GM19455 (cell line): ENCODE measurements around the gene ANKRD13D.

Experiments used
- ATAC-seq: cut with Tn5 transposase; IDR thresholded peaks from one replicate; pipeline ENCODE4 v1.9.1; 2021; ENCODE audit not compliant: unreplicated experiment

ANKRD13D gene

DNA sequence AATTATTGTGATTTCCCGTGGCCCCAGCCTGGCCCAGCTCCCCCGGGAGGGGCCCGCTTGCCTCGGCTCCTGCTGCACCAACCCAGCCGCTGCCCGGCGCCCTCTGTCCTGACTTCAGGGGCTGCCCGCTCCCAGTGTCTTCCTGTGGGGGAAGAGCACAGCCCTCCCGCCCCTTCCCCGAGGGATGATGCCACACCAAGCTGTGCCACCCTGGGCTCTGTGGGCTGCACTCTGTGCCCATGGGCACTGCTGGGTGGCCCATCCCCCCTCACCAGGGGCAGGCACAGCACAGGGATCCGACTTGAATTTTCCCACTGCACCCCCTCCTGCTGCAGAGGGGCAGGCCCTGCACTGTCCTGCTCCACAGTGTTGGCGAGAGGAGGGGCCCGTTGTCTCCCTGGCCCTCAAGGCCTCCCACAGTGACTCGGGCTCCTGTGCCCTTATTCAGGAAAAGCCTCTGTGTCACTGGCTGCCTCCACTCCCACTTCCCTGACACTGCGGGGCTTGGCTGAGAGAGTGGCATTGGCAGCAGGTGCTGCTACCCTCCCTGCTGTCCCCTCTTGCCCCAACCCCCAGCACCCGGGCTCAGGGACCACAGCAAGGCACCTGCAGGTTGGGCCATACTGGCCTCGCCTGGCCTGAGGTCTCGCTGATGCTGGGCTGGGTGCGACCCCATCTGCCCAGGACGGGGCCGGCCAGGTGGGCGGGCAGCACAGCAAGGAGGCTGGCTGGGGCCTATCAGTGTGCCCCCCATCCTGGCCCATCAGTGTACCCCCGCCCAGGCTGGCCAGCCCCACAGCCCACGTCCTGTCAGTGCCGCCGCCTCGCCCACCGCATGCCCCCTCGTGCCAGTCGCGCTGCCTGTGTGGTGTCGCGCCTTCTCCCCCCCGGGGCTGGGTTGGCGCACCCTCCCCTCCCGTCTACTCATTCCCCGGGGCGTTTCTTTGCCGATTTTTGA is 3.3 kb upstream of the ANKRD13D start:
- ATAC-seq = no peak

DNA sequence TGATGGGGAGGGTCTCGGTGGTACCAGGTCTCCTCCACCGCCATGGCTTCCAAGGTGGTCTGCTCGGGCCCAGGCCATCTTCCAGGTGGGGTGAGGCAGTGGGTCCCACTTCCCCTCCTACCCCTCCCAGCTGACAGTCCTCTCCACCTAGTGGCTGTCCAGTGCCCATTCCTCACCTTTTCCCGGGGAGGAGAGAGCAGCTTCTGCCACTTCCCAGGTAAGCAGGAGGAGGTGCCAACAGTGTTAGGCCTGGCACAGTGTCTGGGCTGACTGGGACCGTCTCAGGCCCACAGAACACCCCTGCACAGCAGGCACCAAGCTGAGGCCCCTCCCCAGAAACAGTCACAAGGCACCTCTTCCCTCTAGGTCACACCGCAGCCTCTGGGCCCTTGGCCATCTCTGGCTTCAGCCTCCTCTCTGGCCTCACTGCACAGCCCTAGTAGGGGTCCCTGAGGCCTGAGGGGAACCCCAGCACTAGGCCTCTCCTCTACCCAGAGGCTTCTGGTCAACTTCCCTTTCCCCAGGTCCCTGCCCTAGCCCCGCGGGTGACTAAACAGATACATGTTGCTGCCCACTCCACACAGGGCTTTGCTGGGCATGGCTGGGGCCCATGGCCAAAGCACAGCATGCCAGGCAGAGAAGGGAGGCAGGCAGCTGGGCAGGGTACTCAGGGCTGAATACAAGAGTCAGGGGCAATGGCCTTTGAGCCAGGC is 2.3 kb upstream of the ANKRD13D start:
- no peak for ATAC-seq

DNA sequence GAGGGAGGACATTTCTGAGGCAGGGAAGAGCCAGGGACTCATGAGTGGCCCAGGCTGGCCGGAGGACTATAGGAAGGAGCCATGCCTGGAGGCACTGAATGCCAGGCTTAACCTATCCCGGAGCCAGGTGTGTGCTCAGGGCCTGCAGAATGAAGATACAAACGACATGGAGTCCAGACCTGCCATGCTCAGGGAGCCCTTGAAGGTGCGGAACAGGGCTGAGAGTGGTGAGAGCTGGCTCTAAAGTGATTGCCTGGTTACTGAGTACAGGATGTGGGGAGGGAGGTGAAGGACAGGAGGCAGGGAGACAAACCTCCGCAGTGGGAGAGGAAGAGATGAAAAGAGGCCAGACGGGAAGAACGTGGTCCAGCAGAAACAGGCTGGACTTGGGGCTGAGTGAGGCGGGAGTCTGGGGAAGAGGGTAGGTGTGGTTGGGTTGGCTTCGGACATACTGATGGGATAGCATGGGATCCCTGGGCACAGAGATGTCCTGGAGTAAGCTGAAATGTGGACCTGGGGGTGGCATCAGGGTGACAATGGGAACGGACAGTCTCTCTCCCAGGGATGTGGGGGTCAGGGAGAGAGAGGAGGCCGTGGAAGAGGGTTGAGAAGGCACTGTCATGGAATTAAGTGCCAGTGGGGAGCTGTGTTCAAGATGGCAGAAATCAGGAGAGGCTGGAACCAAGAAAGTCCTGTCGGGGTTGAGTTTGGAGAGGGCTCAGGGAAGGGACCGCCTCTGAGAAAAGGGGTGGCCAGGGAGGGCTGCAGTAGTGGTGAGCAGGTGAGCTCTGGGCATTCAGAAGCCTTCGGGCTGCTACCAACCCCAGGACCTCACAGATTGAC is 1.5 kb upstream of the ANKRD13D start:
- no peak for ATAC-seq

DNA sequence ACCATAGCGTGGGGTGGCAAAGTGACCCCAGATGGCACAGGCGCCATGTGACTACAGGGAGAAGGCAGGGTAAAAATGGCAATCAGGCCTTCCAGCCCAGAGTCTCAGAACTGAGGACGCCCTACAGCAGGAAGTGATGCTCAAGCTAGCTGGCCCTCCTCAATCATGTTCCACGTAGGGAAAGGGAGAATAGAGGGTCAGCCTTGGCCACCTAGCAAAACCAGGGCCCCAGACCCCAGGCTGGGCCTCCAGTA is 978 bp upstream of the ANKRD13D start:
- ATAC-seq = no peak

DNA sequence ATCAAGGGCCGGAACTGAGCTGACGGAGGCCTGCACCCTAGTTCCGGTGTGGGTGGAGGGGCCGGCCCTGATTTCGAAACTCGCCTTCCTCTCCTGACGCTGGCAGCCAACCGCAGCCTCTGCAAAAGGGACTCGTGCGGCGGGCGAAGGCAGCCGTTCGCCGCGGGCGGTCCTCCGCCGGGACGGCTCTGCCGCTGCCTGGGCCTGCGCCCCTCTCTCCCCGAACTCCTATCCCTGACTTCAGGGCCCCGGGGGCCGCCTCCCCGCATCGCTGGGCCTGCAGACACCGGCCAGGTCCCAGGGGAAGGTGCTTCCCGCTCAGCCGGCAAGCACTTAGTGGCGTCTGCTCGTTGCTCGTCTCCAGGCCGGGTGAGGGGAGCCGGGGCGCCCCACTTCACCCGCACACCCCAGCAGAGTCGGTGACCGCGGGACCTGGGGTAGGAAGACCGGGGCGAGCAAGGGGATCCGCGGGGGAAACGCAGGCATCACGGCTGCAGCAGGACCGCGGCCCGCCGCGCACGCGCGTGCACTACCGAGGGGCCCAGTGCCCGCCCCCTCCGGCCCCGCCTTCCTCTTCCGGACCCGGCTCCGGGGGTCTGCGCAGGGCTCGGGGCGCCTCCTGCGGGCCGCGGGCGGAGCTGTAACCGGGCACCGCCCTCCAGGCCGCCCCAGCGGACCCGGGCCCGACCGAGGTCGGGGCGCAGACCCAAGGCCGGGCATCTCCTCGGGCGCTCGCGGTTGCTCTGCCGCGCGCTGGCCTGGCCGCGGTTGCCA is 464 bp upstream of the ANKRD13D start:
- peak; percentile 58 for ATAC-seq

DNA sequence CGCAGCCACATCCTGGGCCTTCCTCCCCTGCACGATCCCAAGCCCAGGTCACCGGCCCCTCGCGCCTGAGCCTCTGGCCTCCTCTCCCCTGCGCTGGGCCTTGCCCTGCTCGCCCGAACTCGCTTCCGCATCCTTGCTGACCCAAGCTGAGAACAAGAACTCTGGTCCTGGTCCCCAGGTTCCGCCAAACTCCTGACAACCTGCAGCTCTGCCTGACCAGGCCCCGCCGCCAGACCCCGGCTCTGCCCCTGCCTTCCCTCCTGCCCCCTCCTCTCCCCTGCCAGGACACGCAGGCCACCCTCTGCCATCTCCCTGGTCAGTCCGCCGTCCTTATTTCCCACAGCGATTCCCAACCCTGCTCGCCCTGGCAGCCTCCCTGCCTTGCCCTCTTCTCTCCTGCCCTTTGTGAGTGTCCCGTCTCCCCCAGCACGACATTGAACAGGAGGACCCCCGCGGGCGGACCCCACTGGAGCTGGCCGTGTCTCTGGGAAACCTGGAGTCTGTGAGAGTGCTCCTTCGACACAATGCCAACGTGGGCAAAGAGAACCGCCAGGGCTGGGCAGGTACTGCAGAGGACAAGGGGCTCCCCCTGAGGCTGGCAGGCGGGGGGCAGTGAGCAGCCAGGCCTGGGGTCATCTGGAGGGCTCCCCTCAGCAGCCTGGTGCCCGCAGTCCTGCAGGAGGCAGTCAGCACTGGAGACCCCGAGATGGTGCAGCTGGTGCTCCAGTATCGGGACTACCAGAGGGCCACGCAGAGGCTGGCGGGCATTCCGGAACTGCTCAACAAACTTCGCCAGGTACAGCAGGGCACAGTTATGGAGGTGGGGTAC is 762 bp downstream of the ANKRD13D start:
- no peak for ATAC-seq

DNA sequence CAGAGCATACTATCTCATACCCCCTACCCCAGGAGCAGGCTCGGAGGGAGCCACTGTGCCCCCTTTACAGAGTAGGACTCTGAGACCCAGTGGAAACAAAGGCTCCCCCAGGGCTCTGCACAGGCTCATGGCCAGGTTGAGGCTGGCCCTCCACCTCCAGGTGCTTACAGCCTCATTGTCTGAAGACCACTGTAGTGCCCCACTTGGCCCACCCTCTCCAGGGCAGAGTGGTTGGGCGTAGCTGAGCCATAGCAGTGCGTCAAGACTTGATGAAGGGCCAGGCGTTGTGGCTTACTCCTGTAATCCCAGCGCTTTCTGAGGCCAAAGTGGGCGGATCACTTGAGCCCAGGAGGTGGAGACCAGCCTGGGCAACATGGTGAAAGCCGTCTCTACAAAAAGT is 1.7 kb downstream of the ANKRD13D start:
- ATAC-seq = no peak

DNA sequence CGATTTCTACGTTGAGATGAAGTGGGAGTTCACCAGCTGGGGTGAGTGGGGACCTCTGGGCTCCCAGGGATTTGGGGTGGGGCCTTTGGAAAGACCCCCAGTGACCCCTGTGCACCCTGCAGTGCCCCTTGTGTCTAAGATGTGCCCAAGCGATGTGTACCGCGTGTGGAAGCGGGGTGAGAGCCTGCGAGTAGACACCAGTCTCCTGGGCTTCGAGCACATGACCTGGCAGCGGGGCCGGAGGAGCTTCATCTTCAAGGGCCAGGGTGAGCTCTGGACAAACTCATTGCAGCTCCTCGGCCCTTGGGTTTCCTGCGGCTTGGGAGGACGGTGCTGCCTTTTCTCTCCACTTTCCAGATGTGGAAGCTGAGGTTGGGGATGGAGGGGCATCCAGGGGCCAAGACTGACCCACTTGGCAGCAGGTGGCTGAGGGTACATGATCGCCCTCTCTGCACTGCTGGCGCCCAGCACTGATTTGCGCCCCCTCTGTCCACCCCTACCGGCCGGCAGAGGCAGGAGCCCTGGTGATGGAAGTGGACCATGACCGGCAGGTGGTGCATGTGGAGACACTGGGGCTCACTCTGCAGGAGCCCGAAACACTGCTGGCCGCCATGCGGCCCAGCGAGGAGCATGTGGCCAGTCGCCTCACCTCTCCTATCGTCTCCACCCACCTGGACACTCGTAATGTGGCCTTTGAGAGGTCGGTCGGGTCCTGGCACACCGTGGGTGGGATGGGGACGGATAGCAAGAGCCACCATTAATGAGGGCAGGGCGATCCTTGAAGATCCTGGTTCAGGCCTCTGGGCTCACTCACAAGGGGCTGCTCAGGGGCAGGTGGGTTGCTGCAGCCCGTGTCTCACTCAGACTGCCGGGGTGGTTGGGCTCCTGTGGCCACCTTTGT is 2.6 kb downstream of the ANKRD13D start:
- no peak for ATAC-seq

DNA sequence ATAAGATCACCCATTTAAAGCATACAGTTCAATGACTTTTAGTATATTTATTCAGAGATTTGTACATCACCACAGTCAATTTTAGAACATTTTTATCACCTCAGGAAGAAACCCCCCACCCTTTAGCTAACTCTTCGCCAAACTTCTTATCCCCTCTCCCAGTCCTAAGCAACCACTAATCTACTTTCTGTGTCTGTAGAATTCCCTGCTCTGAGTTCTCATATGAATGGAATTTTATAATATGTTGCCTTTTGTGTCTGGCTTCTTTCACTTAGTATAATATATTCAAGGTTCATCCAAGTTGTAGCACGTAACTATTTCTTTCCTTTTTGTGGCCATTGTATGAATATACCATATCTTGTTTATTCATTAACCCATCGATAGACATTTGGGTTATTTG is 3.6 kb downstream of the ANKRD13D start:
- ATAC-seq = no peak

DNA sequence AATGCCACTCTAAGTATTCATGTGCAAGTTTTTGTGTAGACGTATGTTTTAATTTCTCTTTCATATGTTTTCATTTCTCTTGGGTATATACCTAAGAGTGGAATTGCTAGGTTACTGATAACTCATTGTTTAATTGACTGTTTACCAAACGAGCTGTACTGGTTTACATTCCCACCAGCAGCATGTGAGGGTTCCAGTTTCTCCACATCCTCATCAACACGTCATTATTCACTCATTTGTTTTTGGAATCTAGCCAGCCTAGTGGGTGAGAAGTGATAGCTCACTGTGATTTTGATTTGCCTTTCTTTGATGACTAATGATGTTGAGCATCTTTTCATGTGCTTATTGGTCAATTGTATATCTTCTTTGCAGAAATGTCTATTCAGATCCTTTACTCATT is 4.0 kb downstream of the ANKRD13D start:
- ATAC-seq = no peak

DNA sequence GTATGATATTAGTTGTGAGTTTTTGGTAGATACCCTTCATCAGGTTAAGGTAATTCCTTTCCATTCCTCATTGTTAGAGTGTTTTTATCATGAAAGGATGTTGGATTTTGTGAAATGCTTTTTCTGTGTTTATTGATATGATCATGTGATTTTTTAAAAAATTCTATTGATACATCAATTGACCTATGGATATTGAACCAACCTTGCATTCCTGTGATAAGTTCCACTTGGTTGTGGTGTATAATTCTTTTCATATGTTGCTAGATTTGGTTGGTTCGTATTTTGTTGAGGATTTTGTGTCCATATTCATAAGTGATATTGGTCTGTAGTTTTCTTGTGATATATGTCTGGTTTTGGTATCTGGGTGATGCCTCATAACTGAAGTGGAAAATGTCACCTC is 6.7 kb downstream of the ANKRD13D start:
- ATAC-seq = no peak

DNA sequence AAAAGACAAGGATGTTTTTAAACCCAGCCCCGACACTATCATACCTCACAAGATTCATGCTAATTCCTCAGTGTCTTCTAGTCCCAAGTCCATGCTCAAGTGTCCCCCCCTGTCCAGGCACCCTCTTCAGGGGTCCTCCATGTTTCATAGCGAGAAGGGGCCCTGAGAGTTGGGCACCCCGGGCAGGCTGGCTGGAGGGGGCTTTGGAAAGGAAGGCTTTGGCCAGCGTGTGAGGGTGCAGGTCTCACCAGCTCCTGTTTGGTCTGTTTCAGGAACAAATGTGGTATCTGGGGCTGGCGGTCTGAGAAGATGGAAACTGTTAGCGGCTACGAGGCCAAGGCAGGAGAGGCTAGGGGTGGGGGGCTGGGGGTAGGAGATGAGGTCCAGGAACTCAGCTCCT is 9.7 kb downstream of the ANKRD13D start:
- ATAC-seq = no peak

DNA sequence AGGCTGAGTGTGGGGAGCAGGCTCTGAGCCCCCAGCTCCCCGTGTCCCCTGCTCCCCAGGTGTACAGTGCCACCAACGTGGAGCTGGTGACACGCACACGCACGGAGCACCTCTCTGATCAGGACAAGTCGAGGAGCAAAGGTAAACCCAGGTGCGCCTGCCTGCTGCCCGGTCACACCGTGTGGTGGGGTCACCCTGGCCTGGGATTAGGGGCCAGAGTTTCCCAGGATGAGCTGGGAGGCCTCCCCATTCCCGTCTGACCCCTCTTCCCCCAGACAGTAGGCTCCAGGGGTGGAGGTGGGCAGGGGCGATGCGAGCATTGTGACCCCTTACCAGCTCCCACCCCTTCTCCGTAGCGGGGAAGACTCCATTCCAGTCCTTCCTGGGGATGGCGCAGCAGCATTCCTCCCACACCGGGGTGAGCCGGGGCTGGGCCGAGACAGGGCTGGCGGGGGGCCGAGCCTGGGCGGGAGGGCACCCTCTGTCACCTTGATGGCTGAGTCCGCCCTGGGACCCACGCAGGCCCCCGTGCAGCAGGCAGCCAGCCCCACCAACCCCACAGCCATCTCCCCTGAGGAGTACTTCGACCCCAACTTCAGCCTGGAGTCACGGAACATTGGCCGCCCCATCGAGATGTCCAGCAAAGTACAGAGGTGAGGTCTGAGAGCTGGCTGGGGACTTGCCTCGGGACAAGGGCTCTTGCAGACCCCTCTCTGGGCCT is 10.5 kb downstream of the ANKRD13D start:
- no peak for ATAC-seq

DNA sequence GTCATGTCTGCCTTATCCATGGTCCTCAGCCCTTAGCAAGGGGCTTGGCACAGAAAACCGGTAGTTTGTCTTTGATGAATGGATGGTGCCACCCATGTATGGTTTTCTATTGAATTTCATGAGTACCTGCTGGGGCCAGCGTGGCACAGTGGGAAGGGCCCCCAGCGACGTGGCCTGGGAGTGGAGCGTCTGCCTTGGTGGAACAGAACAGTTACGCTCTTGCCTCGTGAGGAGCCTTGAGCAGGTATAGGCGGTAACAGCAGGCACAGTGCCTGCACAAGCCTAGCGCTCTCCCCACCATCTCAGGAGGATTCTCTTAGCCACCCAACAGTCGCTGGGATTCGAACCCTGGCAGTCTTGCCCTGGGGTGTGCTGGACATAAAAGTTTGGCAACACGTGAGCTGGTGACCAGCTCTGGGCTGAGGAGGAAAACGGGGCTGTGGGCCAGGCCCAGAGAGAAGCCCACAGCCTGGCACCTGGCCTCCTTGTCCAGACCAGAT is 11.2 kb downstream of the ANKRD13D start:
- ATAC-seq = no peak

DNA sequence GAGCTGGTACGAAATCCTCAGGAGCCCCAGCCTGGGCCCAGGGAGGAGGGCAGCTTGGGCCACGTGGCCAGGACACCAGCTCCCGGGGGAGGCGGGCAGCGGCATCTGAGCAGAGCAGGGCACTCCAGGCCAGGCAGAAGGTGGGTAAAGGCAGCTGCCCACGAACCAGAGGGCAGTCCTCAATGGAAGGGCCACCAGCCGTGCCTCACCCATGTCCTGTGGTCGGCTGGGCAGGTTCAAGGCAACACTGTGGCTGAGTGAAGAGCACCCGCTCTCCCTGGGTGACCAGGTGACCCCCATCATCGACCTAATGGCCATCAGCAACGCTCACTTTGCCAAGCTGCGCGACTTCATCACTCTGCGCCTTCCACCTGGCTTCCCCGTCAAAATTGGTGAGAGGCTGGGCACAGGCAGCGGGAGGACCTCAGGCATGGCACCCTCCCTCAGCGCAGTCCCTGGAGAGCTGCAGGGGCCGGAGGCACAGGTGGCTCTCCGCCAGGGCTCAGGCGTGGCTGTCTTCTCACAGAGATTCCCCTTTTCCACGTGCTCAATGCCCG is 11.7 kb downstream of the ANKRD13D start:
- no peak for ATAC-seq

DNA sequence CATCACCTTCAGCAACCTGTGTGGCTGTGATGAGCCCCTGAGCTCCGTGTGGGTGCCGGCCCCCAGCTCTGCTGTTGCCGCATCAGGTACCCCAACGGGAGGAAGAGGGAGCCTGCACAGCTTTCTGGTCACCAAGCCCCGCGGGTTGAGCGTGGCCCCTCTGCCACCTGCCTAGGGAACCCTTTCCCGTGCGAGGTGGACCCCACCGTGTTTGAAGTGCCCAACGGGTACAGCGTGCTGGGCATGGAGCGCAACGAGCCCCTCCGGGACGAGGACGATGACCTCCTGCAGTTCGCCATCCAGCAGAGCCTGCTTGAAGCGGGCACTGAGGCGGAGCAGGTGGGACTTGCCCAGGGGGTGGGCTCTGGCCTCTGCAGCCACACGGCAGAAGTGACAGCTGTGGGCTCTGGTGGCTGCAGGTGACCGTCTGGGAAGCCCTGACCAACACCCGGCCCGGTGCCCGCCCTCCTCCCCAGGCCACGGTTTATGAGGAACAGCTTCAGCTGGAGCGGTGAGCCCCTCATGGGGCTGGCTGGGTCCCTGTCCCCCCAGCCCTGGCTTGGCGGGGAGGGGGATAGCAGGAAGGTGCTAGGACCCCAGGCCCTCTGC is 12.3 kb downstream of the ANKRD13D start:
- ATAC-seq = no peak

DNA sequence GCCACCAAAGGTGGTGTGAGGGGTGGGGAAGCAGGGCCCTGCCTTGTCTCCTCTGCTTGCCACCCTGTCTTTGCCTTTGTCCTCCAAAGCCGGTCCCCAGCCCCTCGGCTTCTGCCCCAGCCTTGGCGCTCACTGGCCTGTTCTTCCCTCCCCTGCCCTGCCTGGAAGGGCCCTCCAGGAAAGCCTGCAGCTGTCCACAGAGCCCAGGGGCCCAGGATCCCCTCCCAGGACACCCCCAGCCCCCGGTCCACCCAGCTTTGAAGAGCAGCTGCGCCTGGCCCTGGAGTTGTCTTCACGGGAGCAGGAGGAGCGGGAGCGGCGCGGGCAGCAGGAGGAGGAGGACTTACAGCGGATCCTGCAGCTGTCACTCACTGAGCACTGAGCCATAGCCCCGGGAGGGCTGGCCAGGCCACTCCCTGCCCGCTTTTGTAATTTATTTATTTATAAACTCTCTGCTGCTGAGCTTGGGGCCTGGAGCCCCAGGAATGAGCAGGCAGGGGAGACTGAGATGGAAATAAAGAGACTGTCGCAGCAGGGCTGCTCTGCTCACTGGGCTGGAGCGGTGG is 12.9 kb downstream of the ANKRD13D start:
- ATAC-seq = no peak
